ENCODE results near the gene APBA1.
A peak's percentile ranks its signal among the peaks of the same experiment; 100 is the strongest.

APBA1 gene

DNA sequence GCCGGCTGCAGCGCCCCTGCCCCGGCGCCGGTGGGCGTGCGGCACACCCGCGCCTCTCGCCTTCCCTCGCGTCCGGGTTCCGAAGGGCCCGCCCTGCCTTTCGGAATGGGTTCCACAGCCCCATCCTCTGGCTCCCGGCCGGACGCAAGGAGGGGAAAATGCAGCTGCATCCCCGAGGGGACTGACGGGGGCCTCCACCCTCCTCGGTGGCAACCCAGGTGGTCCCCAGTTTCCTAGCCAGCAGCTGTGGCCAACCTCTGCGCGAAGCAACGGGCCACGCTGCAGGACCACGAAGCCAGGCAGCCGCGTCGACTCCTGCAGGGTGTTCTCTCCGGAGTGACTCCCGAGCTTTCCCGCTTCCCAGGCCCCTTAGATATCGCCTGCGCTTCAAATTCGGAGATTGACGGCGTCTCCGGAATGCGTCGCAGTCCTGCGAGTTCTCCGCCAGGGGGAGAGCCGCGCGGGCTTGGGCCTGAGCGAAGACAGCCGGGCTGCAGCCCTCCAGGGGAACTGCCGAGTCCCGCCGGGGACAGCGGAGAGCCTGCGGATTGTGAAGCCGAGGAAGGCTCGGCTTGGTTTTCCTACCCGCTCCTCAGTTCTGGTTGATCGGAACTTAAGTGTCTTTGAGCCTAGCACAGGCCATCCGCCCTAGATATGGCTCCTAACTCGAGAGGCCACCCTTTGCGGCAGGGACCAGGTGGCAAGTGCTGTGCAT lies 582 bp upstream of the APBA1 start:
- TF ChIP-seq SPI1 (IDR thresholded peaks at IDR 0.05; ENCODE audit: borderline replicate concordance, low read depth) (no peak), GABPA (IDR thresholded peaks at IDR 0.05; ENCODE audit: low read depth) (no peak), POLR2AphosphoS5 (IDR thresholded peaks at IDR 0.05; ENCODE audit: low read depth) (no peak)
- TF ChIP-seq, protein P1, sequence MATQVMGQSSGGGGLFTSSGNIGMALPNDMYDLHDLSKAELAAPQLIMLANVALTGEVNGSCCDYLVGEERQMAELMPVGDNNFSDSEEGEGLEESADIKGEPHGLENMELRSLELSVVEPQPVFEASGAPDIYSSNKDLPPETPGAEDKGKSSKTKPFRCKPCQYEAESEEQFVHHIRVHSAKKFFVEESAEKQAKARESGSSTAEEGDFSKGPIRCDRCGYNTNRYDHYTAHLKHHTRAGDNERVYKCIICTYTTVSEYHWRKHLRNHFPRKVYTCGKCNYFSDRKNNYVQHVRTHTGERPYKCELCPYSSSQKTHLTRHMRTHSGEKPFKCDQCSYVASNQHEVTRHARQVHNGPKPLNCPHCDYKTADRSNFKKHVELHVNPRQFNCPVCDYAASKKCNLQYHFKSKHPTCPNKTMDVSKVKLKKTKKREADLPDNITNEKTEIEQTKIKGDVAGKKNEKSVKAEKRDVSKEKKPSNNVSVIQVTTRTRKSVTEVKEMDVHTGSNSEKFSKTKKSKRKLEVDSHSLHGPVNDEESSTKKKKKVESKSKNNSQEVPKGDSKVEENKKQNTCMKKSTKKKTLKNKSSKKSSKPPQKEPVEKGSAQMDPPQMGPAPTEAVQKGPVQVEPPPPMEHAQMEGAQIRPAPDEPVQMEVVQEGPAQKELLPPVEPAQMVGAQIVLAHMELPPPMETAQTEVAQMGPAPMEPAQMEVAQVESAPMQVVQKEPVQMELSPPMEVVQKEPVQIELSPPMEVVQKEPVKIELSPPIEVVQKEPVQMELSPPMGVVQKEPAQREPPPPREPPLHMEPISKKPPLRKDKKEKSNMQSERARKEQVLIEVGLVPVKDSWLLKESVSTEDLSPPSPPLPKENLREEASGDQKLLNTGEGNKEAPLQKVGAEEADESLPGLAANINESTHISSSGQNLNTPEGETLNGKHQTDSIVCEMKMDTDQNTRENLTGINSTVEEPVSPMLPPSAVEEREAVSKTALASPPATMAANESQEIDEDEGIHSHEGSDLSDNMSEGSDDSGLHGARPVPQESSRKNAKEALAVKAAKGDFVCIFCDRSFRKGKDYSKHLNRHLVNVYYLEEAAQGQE (IDR thresholded peaks at IDR 0.05; ENCODE audit: insufficient replicate concordance, low read depth): no peak
- TF ChIP-seq, protein P2, sequence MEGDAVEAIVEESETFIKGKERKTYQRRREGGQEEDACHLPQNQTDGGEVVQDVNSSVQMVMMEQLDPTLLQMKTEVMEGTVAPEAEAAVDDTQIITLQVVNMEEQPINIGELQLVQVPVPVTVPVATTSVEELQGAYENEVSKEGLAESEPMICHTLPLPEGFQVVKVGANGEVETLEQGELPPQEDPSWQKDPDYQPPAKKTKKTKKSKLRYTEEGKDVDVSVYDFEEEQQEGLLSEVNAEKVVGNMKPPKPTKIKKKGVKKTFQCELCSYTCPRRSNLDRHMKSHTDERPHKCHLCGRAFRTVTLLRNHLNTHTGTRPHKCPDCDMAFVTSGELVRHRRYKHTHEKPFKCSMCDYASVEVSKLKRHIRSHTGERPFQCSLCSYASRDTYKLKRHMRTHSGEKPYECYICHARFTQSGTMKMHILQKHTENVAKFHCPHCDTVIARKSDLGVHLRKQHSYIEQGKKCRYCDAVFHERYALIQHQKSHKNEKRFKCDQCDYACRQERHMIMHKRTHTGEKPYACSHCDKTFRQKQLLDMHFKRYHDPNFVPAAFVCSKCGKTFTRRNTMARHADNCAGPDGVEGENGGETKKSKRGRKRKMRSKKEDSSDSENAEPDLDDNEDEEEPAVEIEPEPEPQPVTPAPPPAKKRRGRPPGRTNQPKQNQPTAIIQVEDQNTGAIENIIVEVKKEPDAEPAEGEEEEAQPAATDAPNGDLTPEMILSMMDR (IDR thresholded peaks at IDR 0.05; ENCODE audit: insufficient read depth, low read length): peak; percentile 42

DNA sequence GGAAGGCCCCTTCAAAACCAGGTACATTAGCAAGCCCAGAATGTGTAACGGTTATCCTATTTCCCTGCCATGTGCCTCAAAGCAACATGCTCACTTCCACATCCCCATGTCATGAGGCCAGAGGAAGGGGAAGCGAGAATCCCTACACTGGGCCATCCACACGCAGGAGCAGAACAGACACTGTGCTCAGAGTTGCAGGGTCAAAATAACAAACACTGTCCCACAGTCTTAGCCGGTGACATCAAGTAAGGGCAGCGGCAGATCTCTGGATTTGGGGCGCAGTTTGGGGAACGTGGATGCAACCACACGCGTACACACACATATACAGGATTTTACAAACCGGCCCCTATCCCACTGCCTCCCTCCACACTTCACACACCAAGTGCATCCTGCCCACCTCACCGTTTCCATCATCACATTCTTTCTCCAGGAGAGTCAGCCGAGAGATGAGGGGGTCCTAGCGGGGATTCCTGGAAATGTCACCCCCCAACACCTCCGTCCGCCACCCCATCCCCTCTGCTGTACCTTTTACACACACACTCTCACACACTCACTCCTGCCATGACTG lies 776 bp downstream of the APBA1 start:
- no peak overlapping the region for H3K27ac ChIP-seq (replicated peaks)
- H3K27me3 ChIP-seq (ENCODE audit: insufficient read depth, poor library complexity, severe bottlenecking): peaks cover 18% of the 10 kb centered on the region
- peak in 1 of 2 experiments; percentile 35 for DNase-seq (ENCODE audit: low read depth in 1 of 2, low spot score in 1 of 2)
- peak overlapping the region; percentile 52; the same call in 1 of the 2 replicates for H3K4me3 ChIP-seq (replicated peaks; ENCODE audit: insufficient read depth, low read length)
- TF ChIP-seq, protein P2 (IDR thresholded peaks at IDR 0.05; ENCODE audit: insufficient read depth, low read length): no peak
- TF ChIP-seq, protein P1 (IDR thresholded peaks at IDR 0.05; ENCODE audit: insufficient replicate concordance, low read depth): no peak
- no peak for TF ChIP-seq SPI1 (IDR thresholded peaks at IDR 0.05; ENCODE audit: borderline replicate concordance, low read depth)
- no peak for TF ChIP-seq GABPA (IDR thresholded peaks at IDR 0.05; ENCODE audit: low read depth)
- no peak for TF ChIP-seq POLR2AphosphoS5 (IDR thresholded peaks at IDR 0.05; ENCODE audit: low read depth)

More for the DNA sequence above, 582 bp upstream of the APBA1 start:
- H3K4me3 ChIP-seq (replicated peaks; ENCODE audit: insufficient read depth, low read length): peak overlapping the region; percentile 52
- H3K27ac ChIP-seq (replicated peaks): no peak overlapping the region
- H3K27me3 ChIP-seq (ENCODE audit: insufficient read depth, poor library complexity, severe bottlenecking): peaks cover 18% of the 10 kb centered on the region
- DNase-seq (ENCODE audit: low read depth in 1 of 2, low spot score in 1 of 2): peak; percentile 36 to 76

DNA sequence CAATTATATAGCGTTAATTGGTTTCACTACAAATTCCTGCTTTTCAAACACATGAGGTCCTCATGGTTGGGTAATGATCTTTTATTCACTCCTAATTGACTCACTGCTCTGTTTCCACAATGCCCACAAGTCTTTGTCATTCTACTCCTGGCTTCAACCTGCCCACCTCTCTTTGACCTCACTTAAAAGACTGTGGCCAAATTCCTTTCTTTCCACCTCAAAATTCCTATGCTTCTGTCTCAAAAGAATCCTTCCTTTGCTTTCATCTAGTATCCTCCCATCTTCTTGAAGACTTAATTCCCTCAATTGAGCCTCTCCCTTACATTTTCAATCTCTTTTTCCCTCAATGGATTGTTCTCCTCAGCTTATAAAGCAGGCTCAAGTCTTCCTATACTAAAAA lies 4.9 kb downstream of the APBA1 start:
- TF ChIP-seq GABPA (IDR thresholded peaks at IDR 0.05; ENCODE audit: low read depth): no peak
- no peak for TF ChIP-seq POLR2AphosphoS5 (IDR thresholded peaks at IDR 0.05; ENCODE audit: low read depth)
- TF ChIP-seq, protein P1 (IDR thresholded peaks at IDR 0.05; ENCODE audit: insufficient replicate concordance, low read depth): no peak
- TF ChIP-seq, protein P2 (IDR thresholded peaks at IDR 0.05; ENCODE audit: insufficient read depth, low read length): no peak
- no peak for TF ChIP-seq SPI1 (IDR thresholded peaks at IDR 0.05; ENCODE audit: borderline replicate concordance, low read depth)
- peaks cover 18% of the 10 kb centered on the region for H3K27me3 ChIP-seq (ENCODE audit: insufficient read depth, poor library complexity, severe bottlenecking)
- no peak overlapping the region for H3K4me3 ChIP-seq (replicated peaks; ENCODE audit: insufficient read depth, low read length)
- DNase-seq (ENCODE audit: low read depth in 1 of 2, low spot score in 1 of 2): no peak
- H3K27ac ChIP-seq (replicated peaks): no peak overlapping the region
